Activated CD4-positive, alpha-beta T cell treated with anti-CD3 and anti-CD28 coated beads, Interleukin-2, amount 50 U/mL, for 48 hours (primary cell): ENCODE data around the gene P2RY6.
"Not testable (repeated sequence)": the region's sequence is repeated elsewhere in the genome, so short reads cannot be mapped to it uniquely, and the experiment has no call there.

Source experiments
- DNase-seq, 2 experiments: peaks; one replicate each; pipeline ENCODE4 v3.0.0-alpha.2; 2020

P2RY6 gene

GRCh38 chr11:73271936-73272679, at the start of gene P2RY6:
TSS of gene P2RY6 (plus strand) at chr11:73272338. CDS start at chr11:73296519, 24,181 bp downstream.
- no peak for DNase-seq

GRCh38 chr11:73223998-73224730, 48.0 kb upstream of the P2RY6 start:
- DNase-seq: no peak

GRCh38 chr11:73225001-73225686, 47.0 kb upstream of the P2RY6 start:
- no peak for DNase-seq

DNA sequence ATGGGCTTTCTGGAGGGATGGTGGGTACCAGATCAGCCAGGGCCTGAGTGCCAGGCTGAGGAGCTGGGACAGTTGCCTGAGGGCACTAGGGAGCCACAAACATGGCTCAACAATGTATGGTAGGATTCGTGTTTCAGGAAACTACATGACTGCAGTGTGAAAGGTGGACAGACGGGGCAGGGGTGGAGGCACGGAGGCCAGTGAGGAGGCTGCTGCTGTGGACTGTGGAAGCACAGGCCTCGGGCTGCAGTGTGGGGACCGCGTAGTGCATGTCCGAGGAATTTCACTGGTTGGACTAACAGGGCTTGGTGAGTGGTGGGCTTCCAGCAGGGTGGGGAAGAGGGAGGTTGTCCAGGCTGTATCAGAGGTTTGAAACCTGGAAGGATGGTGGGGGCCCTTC, 46.3 kb upstream of the P2RY6 start:
- no peak for DNase-seq

- DNase-seq: no peak
These were observed 45.7 kb upstream of the P2RY6 start for GRCh38 chr11:73226297-73227006.

GRCh38 chr11:73227571-73228211, 44.4 kb upstream of the P2RY6 start:
- no peak for DNase-seq

- no peak for DNase-seq
These were observed 43.6 kb upstream of the P2RY6 start for GRCh38 chr11:73228268-73229134.

- no peak for DNase-seq
These were observed 42.7 kb upstream of the P2RY6 start for GRCh38 chr11:73229321-73229895.

GRCh38 chr11:73229896-73230875, 42.0 kb upstream of the P2RY6 start:
- DNase-seq: no peak

DNA sequence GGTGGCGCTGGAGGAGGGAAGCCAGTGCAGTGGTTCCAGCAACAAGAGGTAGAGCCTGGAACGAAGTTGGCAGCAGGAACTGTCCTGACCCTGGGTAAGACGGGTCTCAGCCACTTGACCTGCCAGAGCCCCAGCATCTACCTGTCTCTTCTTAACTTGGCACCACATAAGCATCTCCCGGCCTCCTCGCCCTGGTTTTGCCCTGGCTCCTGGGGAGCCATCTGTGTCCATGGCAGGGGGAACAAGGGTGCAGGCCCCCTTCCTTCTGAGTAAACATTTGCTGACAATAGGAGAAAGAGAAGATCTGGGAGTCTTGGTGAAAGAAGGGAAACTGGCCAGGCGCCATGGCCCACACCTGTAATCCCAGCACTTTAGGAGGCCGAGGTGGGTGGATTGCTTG, 41.2 kb upstream of the P2RY6 start:
- no peak for DNase-seq

DNA sequence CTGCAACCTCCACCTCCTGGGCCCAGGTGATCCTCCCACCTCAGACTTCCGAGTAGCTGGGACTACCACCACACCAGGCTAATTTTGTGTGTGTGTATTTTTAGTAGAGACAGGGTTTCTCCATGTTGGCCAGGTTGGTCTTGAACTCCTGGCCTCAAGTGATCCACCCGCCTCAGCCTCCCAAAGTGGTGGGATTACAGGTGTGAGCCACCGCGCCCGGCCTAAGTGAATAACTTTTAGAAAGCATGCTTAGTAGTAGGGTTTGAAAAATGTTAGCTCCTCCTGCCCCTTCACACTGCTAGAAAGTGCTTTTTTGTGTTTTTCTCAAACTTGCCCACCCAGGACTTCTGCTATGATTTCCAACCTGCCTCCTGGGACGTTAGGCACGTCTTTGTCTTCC, 39.7 kb upstream of the P2RY6 start:
- DNase-seq: not testable (repeated sequence)

DNA sequence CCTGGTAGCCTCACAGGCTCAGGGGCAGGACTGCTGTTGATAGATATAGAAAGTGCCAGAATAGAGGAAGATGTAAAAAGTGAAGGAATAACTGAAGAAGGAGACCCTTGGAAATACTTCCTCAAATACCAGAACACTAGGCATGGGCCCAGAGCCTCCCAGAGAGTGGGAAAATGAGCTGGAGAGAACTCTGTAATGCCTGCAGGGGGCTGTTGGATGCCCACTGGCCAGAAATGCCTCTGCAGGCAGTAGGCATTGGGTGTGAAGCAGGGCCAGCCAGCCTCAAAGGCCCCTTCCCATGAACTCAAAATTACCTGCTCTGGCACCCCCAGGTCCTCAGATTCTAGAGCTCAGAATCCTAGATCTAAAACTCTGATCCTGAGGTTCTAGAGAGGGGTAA, 38.9 kb upstream of the P2RY6 start:
- no peak for DNase-seq

DNA sequence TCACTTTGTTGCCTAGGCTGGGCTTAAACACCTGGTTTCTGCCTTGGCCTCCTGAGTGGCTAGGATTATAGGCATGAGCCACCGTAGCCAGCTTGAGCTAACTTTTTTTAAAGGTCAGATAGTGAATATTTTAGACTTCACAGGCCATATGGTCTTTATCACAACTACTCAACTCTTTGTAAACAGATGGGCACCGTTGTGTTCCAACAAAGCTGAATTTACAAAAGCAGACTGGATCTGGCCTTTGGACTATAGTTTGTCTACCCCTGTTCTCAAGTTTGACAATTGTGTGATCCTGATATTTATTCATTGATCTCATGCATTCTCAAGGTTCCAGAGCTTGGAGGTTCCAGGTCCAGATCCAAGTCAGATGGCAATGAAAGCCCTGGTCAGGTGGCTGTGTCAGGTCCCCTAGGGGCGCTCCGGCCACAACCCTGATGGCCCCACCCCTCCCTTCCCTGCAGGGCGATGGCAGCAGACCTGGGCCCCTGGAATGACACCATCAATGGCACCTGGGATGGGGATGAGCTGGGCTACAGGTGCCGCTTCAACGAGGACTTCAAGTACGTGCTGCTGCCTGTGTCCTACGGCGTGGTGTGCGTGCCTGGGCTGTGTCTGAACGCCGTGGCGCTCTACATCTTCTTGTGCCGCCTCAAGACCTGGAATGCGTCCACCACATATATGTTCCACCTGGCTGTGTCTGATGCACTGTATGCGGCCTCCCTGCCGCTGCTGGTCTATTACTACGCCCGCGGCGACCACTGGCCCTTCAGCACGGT, 38.3 kb upstream of the P2RY6 start:
- DNase-seq: no peak

DNA sequence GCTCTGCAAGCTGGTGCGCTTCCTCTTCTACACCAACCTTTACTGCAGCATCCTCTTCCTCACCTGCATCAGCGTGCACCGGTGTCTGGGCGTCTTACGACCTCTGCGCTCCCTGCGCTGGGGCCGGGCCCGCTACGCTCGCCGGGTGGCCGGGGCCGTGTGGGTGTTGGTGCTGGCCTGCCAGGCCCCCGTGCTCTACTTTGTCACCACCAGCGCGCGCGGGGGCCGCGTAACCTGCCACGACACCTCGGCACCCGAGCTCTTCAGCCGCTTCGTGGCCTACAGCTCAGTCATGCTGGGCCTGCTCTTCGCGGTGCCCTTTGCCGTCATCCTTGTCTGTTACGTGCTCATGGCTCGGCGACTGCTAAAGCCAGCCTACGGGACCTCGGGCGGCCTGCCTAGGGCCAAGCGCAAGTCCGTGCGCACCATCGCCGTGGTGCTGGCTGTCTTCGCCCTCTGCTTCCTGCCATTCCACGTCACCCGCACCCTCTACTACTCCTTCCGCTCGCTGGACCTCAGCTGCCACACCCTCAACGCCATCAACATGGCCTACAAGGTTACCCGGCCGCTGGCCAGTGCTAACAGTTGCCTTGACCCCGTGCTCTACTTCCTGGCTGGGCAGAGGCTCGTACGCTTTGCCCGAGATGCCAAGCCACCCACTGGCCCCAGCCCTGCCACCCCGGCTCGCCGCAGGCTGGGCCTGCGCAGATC, 37.5 kb upstream of the P2RY6 start:
- DNase-seq: no peak

DNA sequence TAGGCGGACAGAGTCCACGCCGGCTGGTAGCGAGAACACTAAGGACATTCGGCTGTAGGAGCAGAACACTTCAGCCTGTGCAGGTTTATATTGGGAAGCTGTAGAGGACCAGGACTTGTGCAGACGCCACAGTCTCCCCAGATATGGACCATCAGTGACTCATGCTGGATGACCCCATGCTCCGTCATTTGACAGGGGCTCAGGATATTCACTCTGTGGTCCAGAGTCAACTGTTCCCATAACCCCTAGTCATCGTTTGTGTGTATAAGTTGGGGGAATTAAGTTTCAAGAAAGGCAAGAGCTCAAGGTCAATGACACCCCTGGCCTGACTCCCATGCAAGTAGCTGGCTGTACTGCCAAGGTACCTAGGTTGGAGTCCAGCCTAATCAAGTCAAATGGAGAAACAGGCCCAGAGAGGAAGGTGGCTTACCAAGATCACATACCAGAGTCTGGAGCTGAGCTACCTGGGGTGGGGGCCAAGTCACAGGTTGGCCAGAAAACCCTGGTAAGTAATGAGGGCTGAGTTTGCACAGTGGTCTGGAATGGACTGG, 36.8 kb upstream of the P2RY6 start:
- DNase-seq: no peak

DNA sequence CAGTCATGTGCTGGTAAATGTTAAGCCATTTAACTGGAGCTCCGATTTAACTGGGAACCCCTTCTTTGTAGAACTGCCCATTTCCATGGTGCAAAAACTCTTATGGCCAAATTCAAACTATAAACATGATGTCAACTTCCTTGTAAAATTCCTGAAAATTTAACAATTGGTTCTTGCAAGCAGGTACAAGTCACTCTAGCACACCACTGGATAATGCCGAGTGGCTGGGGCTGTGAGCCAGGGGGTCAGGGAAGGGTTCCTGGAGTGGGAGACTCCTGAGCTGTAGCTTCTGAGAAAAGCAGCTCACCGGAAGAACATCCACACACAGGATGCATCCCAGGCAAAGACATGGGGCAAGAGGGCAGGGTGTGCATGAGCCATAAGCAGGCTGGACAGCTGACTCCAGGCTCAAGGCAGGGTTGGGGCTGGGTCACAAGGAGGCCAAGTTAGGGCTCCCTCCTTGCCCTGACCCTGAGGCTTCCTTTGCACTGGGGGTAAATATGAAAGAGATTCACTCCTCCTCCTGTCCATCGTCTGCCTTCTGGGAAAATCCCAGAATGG, 35.9 kb upstream of the P2RY6 start:
- no peak for DNase-seq

DNA sequence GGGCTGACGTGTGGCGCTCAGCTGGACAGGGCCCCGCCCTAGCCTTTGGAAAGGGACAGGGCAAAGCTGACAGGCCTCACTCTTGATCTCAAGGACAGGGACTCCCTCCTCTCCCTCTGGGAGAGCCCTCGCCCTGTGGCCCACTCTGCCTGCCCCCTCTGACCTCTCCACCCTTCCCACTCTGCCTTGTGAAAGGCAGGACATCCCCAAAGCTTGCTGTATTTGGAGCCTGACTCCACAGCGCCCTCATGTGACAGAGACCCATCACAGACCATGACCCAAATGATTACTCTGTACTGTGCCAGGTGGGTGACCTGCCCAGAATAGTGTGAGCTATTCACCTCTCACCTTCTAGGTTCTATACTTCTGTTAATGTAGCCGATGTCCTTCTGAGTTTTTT, 35.3 kb upstream of the P2RY6 start:
- peak; percentile 33 to 54 for DNase-seq
